ENCODE data around the gene ERP27.
A peak's percentile ranks its signal among the peaks of the same experiment; 100 is the strongest.

ERP27 gene

GRCh38 chr12:14893506-14894250 lies 44.7 kb downstream of the ERP27 start:
- H3K4me3 ChIP-seq (ENCODE audit: low read depth, low read length), result no peak overlapping the region
- no peak for DNase-seq (ENCODE audit: low read depth)
- TF ChIP-seq CTCF (IDR thresholded peaks at IDR 0.05; ENCODE audit: low read depth, low read length), result no peak
- no peak for TF ChIP-seq POLR2A (IDR thresholded peaks at IDR 0.05; ENCODE audit: extremely low read depth, insufficient read length)
- TF ChIP-seq MYC (IDR thresholded peaks at IDR 0.05; ENCODE audit: low read depth, low read length), result no peak
- TF ChIP-seq MAX (IDR thresholded peaks at IDR 0.05; ENCODE audit: low read depth, low read length), result no peak

- H3K4me3 ChIP-seq (ENCODE audit: low read depth, low read length), result no peak overlapping the region
- TF ChIP-seq POLR2A (IDR thresholded peaks at IDR 0.05; ENCODE audit: extremely low read depth, insufficient read length) (no peak), MYC (IDR thresholded peaks at IDR 0.05; ENCODE audit: low read depth, low read length) (no peak), MAX (IDR thresholded peaks at IDR 0.05; ENCODE audit: low read depth, low read length) (no peak), CTCF (IDR thresholded peaks at IDR 0.05; ENCODE audit: low read depth, low read length) (no peak)
- DNase-seq (ENCODE audit: low read depth), result peak; percentile 5
Observed at GRCh38 chr12:14892726-14893505, 45.4 kb downstream of the ERP27 start.

- no peak for DNase-seq (ENCODE audit: low read depth)
- TF ChIP-seq CTCF (IDR thresholded peaks at IDR 0.05; ENCODE audit: low read depth, low read length) (no peak), MYC (IDR thresholded peaks at IDR 0.05; ENCODE audit: low read depth, low read length) (no peak), MAX (IDR thresholded peaks at IDR 0.05; ENCODE audit: low read depth, low read length) (no peak), POLR2A (IDR thresholded peaks at IDR 0.05; ENCODE audit: extremely low read depth, insufficient read length) (no peak)
- H3K4me3 ChIP-seq (ENCODE audit: low read depth, low read length), result no peak overlapping the region
Observed at GRCh38 chr12:14890701-14891100, 47.6 kb downstream of the ERP27 start.

- no peak overlapping the region for H3K4me3 ChIP-seq (ENCODE audit: low read depth, low read length)
- DNase-seq (ENCODE audit: low read depth), result no peak
- TF ChIP-seq MYC (IDR thresholded peaks at IDR 0.05; ENCODE audit: low read depth, low read length) (no peak), MAX (IDR thresholded peaks at IDR 0.05; ENCODE audit: low read depth, low read length) (no peak)
Observed at GRCh38 chr12:14886271-14886670, 52.1 kb downstream of the ERP27 start.

GRCh38 chr12:14885718-14886221 lies 52.6 kb downstream of the ERP27 start, which contains the start of gene MGP:
Gene MGP (minus strand): TSS chr12:14885854. CDS start chr12:14885791, 63 bp downstream.
- no peak for TF ChIP-seq MAX (IDR thresholded peaks at IDR 0.05; ENCODE audit: low read depth, low read length)
- H3K4me3 ChIP-seq (ENCODE audit: low read depth, low read length), result no peak within 1 kb of the TSS
- DNase-seq (ENCODE audit: low read depth), result no peak

- DNase-seq (ENCODE audit: low read depth), result peak; percentile 63
- no peak for TF ChIP-seq CTCF (IDR thresholded peaks at IDR 0.05; ENCODE audit: low read depth, low read length)
- TF ChIP-seq POLR2A (IDR thresholded peaks at IDR 0.05; ENCODE audit: extremely low read depth, insufficient read length), result no peak
- TF ChIP-seq MYC (IDR thresholded peaks at IDR 0.05; ENCODE audit: low read depth, low read length), result no peak
- TF ChIP-seq MAX (IDR thresholded peaks at IDR 0.05; ENCODE audit: low read depth, low read length), result no peak
Observed at GRCh38 chr12:14884458-14884878, 53.9 kb downstream of the ERP27 start.

More at GRCh38 chr12:14884458-14884878, 53.9 kb downstream of the ERP27 start:
- H3K4me3 ChIP-seq (ENCODE audit: low read depth, low read length), result no peak overlapping the region
